CD4-positive, CD25-positive, alpha-beta regulatory T cell (primary cell): ENCODE results near the gene SDHD. TPM values are rescaled to one million over a fixed set of nuclear protein-coding genes. Genes with fewer than 3 reads are reported as not detected.
"Not testable (repeated sequence)": the region's sequence is repeated elsewhere in the genome, so short reads cannot be mapped to it uniquely, and the experiment has no call there.

ENCODE experiments used
- ATAC-seq, 2 donors: fragments of 150-1000 bp; cut with Tn5 transposase; one replicate each; pipeline ENCODE4 v1.10.0; 2021; ENCODE audit warnings: low read depth in 2 of 2, moderate number of reproducible peaks in 2 of 2, moderate library complexity in 1 of 2
- DNase-seq, 3 donors: peaks; one replicate each; pipeline versions ENCODE4 v3.0.0 to v3.0.0-alpha.2; 2012 to 2022; ENCODE audit warnings: mixed read lengths in 1 of 3
- H3K27ac ChIP-seq: one replicate; pipeline ENCODE4 v1.7.0; 2013; ENCODE audit warnings: mild to moderate bottlenecking, low read length; ENCODE audit not compliant: insufficient read depth, poor library complexity, severe bottlenecking
- H3K27me3 ChIP-seq: one replicate; pipeline ENCODE4 v1.7.0; 2013; ENCODE audit warnings: low read length; ENCODE audit not compliant: control insufficient read depth, insufficient read depth
- H3K36me3 ChIP-seq: one replicate; pipeline ENCODE4 v1.7.0; 2013; ENCODE audit warnings: mild to moderate bottlenecking, low read length, moderate library complexity; ENCODE audit not compliant: control insufficient read depth, insufficient read depth
- H3K4me1 ChIP-seq: 2 replicates; pipeline ENCODE4 v1.7.0; 2013; ENCODE audit warnings: mild to moderate bottlenecking, low read length; ENCODE audit not compliant: insufficient read depth, control insufficient read depth, poor library complexity, severe bottlenecking
- H3K4me3 ChIP-seq: one replicate; pipeline ENCODE4 v1.7.0; 2013; ENCODE audit warnings: low read depth, mild to moderate bottlenecking, low read length, moderate library complexity
- H3K9me3 ChIP-seq, 2 experiments: 1 replicate in 1 of 2; 2 replicates in 1 of 2; pipeline ENCODE4 v1.7.0; 2013; ENCODE audit warnings: low read length in 2 of 2, mild to moderate bottlenecking in 1 of 2, moderate library complexity in 1 of 2; ENCODE audit not compliant: control insufficient read depth in 2 of 2
- H3K27ac Mint-ChIP-seq, 3 donors: one replicate each; pipeline ENCODE4 v1.8.0; 2020 to 2022; ENCODE audit warnings: mild to moderate bottlenecking in 3 of 3, mixed read lengths in 3 of 3, moderate library complexity in 2 of 3
- H3K27me3 Mint-ChIP-seq: one replicate; pipeline ENCODE4 v1.8.0; 2022; ENCODE audit warnings: mild to moderate bottlenecking, mixed read lengths
- H3K36me3 Mint-ChIP-seq: one replicate; pipeline ENCODE4 v1.8.0; 2020; ENCODE audit warnings: mixed read lengths
- H3K4me1 Mint-ChIP-seq, 4 donors: one replicate each; pipeline ENCODE4 v1.8.0; 2020 to 2022; ENCODE audit warnings: mixed read lengths in 4 of 4, mild to moderate bottlenecking in 1 of 4
- H3K4me3 Mint-ChIP-seq, 4 donors: one replicate each; pipeline ENCODE4 v1.8.0; 2020 to 2022; ENCODE audit warnings: mild to moderate bottlenecking in 4 of 4, mixed read lengths in 4 of 4, moderate library complexity in 3 of 4
- H3K9me3 Mint-ChIP-seq, 7 donors: one replicate each; pipeline ENCODE4 v1.8.0; 2020 to 2022; ENCODE audit warnings: mixed read lengths in 7 of 7, mild to moderate bottlenecking in 3 of 7, moderate library complexity in 2 of 7
- polyA plus RNA-seq, 4 donors: library from polyadenylated mRNA; unstranded; fragments of 300-500 nt; fragmentation: Illumina TruSeq; gene quantifications; one replicate each; pipeline ENCODE4 v1.2.3, GENCODE V29; 2021
- total RNA-seq: library from RNA; stranded (reverse); gene quantifications from one replicate; pipeline ENCODE4 v1.2.3, GENCODE V29; 2022

SDHD gene
- total RNA-seq = 37.0 TPM
- polyA plus RNA-seq = 100 to 1,000 TPM; 148 to 200 (median 182) TPM

- peak; percentile 88 to 90 for ATAC-seq
- peak within 1 kb of the TSS; percentile 97 to 99 (median 98) for H3K27ac Mint-ChIP-seq
Observed at GRCh38 chr11:112086422-112087191, at the start of gene SDHD, which contains the start of gene TIMM8B. Gene SDHD (plus strand): TSS chr11:112086873. CDS start chr11:112086908, 35 bp downstream. Gene TIMM8B (minus strand): TSS chr11:112086756. CDS start chr11:112086723, 33 bp downstream.

GRCh38 chr11:112037527-112037926, 49.1 kb upstream of the SDHD start:
- ATAC-seq = no peak
- no peaks in the 10 kb centered on the region for H3K27me3 ChIP-seq
- no peak overlapping the region for H3K4me3 Mint-ChIP-seq
- H3K9me3 ChIP-seq = no peaks in the 10 kb centered on the region
- H3K36me3 Mint-ChIP-seq = peaks cover 52% of the 10 kb centered on the region
- H3K4me3 ChIP-seq = no peak overlapping the region
- no peak overlapping the region for H3K27ac ChIP-seq
- DNase-seq = no peak
- no peaks in the 10 kb centered on the region for H3K4me1 ChIP-seq
- H3K4me1 Mint-ChIP-seq = peaks cover 0 to 12% (median 7%) of the 10 kb centered on the region in 4 donors
- no peaks in the 10 kb centered on the region for H3K27me3 Mint-ChIP-seq
- H3K36me3 ChIP-seq = peaks cover 52% of the 10 kb centered on the region
- H3K9me3 Mint-ChIP-seq = no peaks in the 10 kb centered on the region
- peak overlapping the region in 1 of 3 donors; percentile 26 for H3K27ac Mint-ChIP-seq

More at GRCh38 chr11:112086422-112087191, at the start of gene SDHD, which contains the start of gene TIMM8B:
- Mint-ChIP-seq H3K36me3 (peaks cover 56% of the 10 kb centered on the region), H3K4me1 (peaks cover 32 to 66% (median 53%) of the 10 kb centered on the region in 4 donors), H3K9me3 (peaks cover 0 to 5% (median 0%) of the 10 kb centered on the region in 7 donors), H3K4me3 (peak within 1 kb of the TSS; percentile 96 to 99 (median 98)), H3K27me3 (no peaks in the 10 kb centered on the region)
- DNase-seq = peak; percentile 96 to 97 (median 97)
- H3K27ac ChIP-seq = peak within 1 kb of the TSS; percentile 80
- H3K27me3 ChIP-seq = no peaks in the 10 kb centered on the region
- peak within 1 kb of the TSS; percentile 99 for H3K4me3 ChIP-seq
- no peaks in the 10 kb centered on the region for H3K9me3 ChIP-seq
- peaks cover 57% of the 10 kb centered on the region for H3K36me3 ChIP-seq
- peaks cover 36% of the 10 kb centered on the region for H3K4me1 ChIP-seq

- Histone ChIP-seq H3K4me1 (no peaks in the 10 kb centered on the region), H3K9me3 (no peaks in the 10 kb centered on the region), H3K4me3 (no peak overlapping the region), H3K36me3 (peaks cover 63% of the 10 kb centered on the region), H3K27ac (no peak overlapping the region), H3K27me3 (no peaks in the 10 kb centered on the region)
- Mint-ChIP-seq H3K9me3 (no peaks in the 10 kb centered on the region), H3K27ac (peak overlapping the region in 2 of 3 donors; percentile 16 to 20), H3K27me3 (no peaks in the 10 kb centered on the region), H3K4me1 (peaks cover 1 to 17% (median 6%) of the 10 kb centered on the region in 4 donors), H3K36me3 (peaks cover 60% of the 10 kb centered on the region), H3K4me3 (no peak overlapping the region)
- ATAC-seq (no peak), DNase-seq (no peak)
Observed at GRCh38 chr11:112042161-112042960, 44.3 kb upstream of the SDHD start.

GRCh38 chr11:112042961-112043304, 43.7 kb upstream of the SDHD start:
- Mint-ChIP-seq H3K27ac (peak overlapping the region in 1 of 3 donors; percentile 20), H3K4me3 (no peak overlapping the region), H3K9me3 (no peaks in the 10 kb centered on the region), H3K4me1 (peaks cover 3 to 20% (median 6%) of the 10 kb centered on the region in 4 donors), H3K27me3 (no peaks in the 10 kb centered on the region), H3K36me3 (peaks cover 65% of the 10 kb centered on the region)
- DNase-seq = no peak
- Histone ChIP-seq H3K36me3 (peaks cover 57% of the 10 kb centered on the region), H3K27me3 (no peaks in the 10 kb centered on the region), H3K4me3 (no peak overlapping the region), H3K4me1 (no peaks in the 10 kb centered on the region), H3K27ac (no peak overlapping the region), H3K9me3 (no peaks in the 10 kb centered on the region)
- ATAC-seq = no peak

- H3K36me3 ChIP-seq = peaks cover 51% of the 10 kb centered on the region
- H3K27ac Mint-ChIP-seq = no peak overlapping the region
- H3K36me3 Mint-ChIP-seq = peaks cover 65% of the 10 kb centered on the region
Observed at GRCh38 chr11:112044961-112045360, 41.7 kb upstream of the SDHD start.

GRCh38 chr11:112046647-112047046, 40.0 kb upstream of the SDHD start:
- not testable (repeated sequence) for H3K27ac Mint-ChIP-seq, H3K27me3 ChIP-seq, H3K4me1 ChIP-seq, DNase-seq, H3K9me3 Mint-ChIP-seq, ATAC-seq, H3K9me3 ChIP-seq, H3K4me3 Mint-ChIP-seq, H3K27me3 Mint-ChIP-seq, H3K27ac ChIP-seq, H3K4me3 ChIP-seq
- H3K4me1 Mint-ChIP-seq = peaks cover 10 to 31% (median 17%) of the 10 kb centered on the region in 4 donors
- peaks cover 65% of the 10 kb centered on the region for H3K36me3 Mint-ChIP-seq
- H3K36me3 ChIP-seq = peaks cover 52% of the 10 kb centered on the region

More at GRCh38 chr11:112044961-112045360, 41.7 kb upstream of the SDHD start:
- Histone ChIP-seq H3K27ac (no peak overlapping the region), H3K27me3 (no peaks in the 10 kb centered on the region), H3K9me3 (no peaks in the 10 kb centered on the region), H3K4me1 (no peaks in the 10 kb centered on the region), H3K4me3 (no peak overlapping the region)
- Mint-ChIP-seq H3K4me1 (peaks cover 9 to 30% (median 16%) of the 10 kb centered on the region in 4 donors), H3K27me3 (no peaks in the 10 kb centered on the region), H3K4me3 (no peak overlapping the region), H3K9me3 (no peaks in the 10 kb centered on the region)
- DNase-seq = no peak
- ATAC-seq = no peak

- not testable (repeated sequence) for H3K4me3 Mint-ChIP-seq, H3K9me3 ChIP-seq, ATAC-seq, H3K4me1 ChIP-seq, DNase-seq, H3K27me3 ChIP-seq, H3K27ac ChIP-seq, H3K27ac Mint-ChIP-seq, H3K9me3 Mint-ChIP-seq, H3K27me3 Mint-ChIP-seq, H3K4me3 ChIP-seq
- H3K36me3 ChIP-seq = peaks cover 58% of the 10 kb centered on the region
- H3K36me3 Mint-ChIP-seq = peaks cover 65% of the 10 kb centered on the region
- peaks cover 10 to 24% (median 16%) of the 10 kb centered on the region in 4 donors for H3K4me1 Mint-ChIP-seq
Observed at GRCh38 chr11:112048256-112048655, 38.4 kb upstream of the SDHD start.
